ENCODE data around the gene POR. TPM values are rescaled to one million over a fixed set of nuclear protein-coding genes. Genes with fewer than 3 reads are reported as not detected.

Gene POR
- polyA plus RNA-seq, 3 donors: 71.6 to 74.1 (median 72.9) TPM

DNA sequence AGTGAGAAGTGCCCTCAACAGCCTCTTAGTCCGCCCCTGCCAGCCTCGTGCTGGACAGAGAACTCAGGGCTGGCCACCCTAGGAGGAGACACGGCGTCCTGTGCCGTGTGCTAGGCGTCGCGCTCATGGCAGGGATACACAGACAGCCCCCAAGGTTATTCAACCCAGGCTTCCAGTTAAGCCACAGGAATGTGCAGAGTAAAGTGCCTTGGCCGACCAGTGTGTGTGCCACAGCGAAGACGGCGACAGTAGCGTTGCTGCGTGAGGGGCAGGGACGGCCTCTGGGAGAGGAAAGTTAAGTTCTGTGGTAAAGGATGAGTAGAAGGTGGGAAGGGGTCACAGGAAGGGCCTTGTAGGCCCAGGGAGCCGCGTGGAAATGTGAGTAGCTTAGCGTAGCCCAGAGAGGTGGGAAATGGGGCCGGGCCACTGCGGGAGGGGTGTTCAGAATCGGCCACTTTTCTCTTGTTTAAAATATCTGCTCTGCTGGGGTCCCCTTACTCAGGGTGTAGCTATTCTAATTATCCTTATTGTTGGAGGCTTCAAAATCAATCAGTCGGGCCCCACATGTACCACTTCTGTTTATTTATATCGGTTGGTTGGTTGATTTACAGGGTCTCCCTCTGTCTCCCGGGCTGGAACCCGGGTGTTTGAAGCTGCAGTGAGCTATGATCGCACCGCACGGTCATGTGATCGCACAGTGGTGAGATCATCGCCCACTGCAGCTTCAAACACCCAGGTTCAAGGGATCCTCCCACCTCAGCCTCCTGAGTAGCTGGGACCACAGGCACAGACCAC is 54.9 kb downstream of the POR start:
- no peak for DNase-seq

DNA sequence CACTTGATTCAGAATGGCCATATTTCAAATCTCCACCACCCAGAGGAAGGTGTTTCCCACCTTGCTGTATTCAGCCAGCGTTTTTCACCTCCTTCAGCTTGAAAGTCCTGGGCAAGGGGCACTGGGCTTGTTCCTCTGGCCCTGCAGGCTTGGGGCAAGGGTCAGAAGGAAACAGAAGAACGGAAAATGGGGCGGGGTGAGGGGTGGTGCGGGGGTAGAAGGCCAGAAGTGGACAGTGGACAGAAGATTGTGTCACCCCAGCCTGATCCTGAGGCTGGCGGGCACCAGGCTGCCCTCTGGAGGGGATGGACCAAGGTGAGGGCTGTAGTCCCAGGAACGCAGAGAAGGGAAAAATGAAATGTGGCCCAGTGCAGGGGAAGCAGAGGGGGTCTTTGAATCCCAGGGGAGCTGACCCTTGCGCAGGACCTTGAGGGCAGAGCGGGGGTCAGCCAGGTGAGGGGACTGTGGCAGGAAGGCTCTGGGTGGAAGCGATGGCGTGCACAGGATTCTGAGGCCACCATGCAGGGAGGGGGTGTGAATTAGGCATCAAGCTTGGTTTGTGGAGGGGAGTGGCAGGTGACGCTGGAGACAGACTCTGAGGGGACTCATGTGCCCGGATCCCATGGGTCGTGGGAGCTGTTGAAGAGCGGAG is 56.5 kb downstream of the POR start:
- DNase-seq: no peak

DNA sequence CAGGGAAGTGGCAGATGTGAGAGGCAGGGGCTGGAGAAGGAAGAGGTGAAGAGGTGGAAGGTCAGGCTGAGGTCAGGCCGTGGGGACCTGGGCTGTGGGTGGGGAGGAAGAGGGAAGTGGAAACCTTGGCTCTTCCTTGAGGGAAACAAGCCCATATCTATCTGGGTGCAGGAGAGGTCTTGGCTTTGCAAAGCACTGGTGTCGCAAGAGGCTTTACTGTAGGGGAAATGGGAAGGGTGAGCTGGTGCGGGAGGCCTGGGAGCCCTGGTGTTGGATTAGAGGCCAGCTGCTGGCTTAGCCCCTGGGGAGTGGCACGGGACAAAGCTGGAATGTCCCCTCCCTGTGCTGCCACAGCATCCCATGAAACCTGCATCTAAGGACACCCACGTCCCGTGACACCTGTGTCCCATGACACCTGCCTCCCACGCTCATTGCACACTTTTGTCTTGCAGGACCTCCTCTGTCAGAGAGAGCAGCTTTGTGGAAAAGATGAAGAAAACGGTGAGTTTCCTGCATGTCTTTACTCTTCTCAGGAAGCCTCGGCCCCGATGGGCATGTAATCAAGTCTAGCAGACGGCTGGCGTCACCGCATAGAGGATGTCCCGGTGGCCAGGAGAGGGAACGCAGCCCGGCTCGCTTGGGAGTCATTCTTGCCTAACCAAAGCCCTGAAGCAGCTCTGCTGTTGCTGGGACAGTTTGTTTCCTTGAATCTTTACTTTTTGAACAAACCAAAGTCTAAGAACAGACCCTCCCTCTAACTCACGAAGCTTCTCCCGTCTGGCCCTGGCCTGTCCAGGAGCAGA is 57.2 kb downstream of the POR start:
- no peak for DNase-seq

DNA sequence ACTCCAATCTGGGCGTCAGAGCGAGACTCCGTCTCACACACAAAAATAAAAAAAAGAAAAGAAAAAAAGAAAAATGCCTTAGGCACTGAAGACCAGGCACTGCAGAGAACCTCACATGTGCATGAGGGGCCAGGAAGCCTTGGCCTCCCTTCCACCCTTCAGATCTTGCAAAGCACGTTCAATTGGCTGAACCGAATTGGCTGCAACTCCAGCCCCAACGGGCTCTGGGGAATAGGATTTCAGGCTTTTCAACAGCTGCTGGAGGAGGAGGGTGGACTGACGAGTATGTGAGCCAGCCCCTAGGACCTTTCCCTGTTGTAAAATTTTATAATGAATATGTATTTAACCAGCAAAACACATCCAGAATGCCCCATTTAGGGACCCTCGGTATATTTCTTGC is 62.8 kb downstream of the POR start:
- DNase-seq: no peak

DNA sequence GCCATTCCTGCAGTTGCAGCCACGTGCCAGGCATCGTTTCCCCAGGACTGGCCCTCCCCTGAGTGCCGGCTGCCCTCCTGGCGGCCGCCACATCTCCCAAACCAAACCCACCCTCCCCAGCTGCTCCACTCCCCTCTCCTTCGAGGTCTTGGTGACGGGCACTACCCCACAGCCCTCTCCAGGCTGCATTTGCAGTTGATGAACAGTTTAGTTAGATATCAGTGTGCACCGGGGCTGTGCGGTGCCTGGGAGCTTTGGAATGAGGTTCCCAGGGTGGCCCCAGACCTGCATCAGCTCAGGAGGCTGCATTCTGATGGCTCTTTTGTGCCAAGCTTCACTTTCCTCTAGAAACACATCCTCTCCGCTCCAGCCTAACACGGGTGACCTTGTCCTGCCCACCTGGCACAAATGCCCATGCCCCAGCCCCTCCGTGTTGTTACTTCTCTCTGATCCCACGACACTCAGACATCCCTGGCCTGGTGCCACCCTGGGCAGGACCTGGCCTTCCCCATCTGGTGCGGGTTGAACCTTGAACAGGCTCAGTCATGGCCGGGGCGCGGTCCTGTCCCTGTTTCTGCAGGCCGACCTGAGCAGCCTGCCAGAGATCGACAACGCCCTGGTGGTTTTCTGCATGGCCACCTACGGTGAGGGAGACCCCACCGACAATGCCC is 64.9 kb downstream of the POR start:
- DNase-seq: no peak

DNA sequence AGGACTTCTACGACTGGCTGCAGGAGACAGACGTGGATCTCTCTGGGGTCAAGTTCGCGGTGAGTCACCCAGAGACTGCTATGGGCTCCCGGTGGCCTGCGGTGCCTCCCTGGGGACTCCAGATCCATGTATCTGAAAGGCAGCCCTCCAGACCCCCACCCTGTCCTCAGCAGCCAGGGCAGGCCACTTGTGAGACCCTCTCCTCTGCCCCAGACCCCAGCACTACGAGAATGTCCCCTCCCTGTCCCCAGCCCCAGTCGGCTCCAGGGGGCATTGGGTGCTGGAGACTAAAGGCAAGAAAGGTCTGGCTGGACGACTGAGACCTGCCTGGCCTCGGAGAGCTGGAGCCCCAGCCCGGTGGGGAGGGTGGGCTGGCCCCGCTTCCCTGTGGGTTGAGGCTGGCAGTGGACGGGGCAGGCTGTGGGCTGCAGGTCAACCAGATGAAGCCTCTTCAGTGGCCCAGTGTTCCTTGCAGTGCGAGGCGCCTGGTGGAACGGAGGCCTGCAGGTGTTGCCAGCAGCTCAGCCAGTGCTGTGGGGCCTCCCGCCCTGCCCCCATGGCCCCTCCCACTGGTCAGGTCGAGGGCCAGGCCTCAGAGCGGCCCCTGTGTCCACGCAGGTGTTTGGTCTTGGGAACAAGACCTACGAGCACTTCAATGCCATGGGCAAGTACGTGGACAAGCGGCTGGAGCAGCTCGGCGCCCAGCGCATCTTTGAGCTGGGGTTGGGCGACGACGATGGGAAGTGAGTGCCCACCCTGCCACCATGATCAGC is 65.7 kb downstream of the POR start:
- DNase-seq: no peak

DNA sequence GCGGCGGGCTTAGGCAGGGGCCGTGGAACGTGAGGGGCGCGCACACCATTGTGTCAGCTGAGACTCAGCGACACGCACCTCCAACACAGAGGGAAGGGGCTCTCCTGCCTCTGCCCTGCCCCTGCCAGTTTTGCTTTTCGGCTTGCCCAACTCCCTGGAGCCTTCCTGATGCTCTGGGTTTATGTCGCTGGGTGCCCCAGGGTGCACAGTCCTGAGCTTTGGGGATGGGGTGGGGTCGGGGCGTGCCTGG is 66.2 kb downstream of the POR start:
- DNase-seq: no peak

DNA sequence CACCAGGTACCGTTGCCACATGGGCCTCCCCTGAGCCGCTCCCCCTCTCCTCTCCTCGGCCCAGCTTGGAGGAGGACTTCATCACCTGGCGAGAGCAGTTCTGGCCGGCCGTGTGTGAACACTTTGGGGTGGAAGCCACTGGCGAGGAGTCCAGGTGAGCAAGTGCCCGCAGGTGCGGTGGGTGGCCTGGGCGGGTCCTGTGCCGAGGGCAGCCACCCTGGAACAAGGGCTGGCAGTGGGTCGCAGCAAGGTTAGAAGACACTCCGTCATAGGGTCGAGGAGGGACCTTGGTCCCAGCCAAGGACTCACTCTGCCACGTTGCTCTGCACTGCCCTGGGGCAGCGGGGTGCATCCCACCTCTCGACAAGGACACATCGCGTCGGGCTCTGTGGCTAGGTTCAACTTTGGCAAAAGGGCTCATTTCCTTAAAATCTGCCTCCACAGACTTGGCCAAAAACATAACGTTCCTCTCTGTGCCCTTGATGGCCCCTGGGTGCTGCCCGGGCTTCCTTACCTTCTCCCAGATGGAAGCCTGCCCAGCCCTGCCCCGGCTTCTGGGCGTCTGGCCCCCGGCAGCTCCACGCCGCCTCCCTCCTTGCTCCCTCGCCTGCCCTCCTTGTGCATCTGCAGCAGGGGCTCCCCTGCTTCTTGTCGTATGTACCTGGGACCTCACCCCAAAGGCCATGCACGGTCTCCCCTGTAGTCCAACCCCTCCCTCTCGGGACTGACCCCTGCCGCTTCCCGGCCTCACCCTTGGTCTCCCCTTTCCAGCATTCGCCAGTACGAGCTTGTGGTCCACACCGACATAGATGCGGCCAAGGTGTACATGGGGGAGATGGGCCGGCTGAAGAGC is 66.7 kb downstream of the POR start:
- no peak for DNase-seq

DNA sequence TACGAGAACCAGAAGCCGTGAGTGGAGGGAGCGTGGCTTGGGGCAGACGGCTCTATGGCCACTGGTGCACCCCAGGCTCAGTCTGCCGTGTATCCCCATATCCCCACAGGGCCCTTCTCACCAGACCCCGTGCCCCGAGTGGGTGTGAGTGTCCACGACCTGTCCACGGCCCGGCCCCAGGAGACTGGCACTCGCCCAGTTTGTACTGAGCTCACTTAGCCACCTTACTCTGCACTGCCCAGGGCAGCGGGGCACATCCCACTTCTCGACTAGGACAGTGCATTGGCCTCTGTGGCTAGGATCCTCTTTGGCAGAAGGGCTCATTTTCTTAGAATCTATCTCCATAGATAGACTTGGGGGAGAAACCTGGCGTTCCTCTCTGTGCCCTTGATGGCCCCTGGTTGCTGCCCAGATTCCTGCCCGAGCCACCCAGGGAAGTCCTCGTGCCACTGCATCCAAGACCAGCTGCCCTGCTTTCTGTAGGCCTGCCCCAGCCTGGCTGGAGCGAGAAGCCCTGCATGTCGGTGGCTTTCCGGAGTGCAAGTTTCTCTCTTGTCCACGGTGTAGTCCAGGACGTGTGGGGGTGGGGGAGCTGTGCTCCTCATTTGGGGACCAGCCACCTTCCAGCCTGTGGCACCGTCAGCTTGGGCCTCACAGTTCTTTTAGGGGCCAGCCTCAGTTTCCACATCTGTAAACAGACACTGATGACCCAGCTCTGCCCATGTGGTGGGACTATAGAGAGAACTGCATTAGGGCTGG is 67.5 kb downstream of the POR start:
- no peak for DNase-seq

DNA sequence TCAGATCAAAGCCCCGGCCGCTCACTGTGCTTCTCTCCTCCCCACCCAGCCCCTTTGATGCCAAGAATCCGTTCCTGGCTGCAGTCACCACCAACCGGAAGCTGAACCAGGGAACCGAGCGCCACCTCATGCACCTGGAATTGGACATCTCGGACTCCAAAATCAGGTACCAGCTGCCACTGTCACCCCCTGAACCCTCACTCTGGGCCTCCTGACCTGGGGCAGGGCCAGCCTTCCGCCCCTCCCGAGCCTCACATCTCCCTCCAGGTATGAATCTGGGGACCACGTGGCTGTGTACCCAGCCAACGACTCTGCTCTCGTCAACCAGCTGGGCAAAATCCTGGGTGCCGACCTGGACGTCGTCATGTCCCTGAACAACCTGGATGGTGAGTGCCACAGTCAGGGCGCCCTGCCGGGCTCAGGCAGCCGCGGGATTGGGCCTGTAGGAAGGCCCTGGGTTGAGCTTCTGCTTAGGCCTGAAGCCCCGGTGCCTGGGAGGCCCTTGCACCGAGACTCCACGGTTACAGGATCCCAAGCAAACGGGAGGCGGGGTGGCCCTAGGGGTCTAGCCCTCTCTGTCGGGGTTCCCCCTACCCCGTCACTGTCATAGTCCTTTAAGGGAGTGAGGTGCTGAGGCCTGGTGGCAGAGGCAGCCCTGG is 68.6 kb downstream of the POR start:
- DNase-seq: no peak

DNA sequence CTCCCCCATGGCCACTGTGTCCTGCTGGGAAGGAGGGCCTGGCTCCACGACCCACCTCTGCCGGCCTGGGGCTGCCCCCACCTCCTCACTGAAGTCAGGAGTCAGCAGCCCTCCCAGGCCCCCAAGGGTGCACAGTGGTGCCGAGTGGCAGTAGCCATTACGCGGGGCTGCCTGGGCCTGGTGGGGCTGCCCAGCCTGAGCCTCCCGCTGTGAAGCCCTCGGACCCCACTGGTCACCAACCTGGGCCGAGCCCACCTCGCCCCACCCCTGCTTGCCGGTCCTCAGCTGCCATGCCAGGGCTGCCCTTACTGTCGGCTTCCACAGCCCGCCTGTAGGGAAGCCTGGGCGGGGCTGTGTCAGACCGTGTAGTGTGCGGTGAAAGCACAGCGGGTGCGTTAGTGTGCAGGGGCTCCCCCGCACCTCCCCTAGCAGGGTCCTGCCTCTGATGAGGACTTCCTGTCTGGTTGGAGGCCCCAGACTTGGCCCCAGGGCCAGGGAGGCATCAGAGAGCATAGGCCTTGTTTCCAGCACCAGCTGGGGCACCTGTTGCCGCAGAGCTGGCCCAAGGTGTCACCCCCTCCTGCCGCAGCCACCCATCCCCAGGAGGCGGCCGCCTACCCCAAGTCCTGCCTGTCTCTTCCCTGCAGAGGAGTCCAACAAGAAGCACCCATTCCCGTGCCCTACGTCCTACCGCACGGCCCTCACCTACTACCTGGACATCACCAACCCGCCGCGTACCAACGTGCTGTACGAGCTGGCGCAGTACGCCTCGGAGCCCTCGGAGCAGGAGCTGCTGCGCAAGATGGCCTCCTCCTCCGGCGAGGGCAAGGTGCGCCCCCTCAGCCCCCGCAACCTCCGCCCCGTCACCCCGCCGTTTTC is 69.4 kb downstream of the POR start:
- no peak for DNase-seq

DNA sequence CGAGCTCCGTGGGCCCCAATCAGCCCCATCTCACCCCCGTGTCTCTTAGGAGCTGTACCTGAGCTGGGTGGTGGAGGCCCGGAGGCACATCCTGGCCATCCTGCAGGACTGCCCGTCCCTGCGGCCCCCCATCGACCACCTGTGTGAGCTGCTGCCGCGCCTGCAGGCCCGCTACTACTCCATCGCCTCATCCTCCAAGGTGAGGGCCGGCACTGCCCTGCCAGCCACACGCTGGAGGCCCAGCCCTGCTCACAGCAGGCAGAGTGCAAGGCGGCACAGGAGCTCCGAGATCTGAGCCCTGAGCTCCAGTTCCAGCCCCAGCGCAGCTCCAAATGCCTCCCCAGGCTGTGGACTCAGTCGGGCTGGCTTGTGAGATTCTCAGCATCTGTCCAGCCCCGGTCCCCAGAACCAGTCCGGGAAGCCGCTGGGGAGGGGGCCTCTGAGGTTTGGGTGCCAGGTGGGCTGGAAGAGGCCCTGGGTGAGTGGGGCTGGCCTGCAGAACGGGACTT is 70.1 kb downstream of the POR start:
- DNase-seq: no peak

DNA sequence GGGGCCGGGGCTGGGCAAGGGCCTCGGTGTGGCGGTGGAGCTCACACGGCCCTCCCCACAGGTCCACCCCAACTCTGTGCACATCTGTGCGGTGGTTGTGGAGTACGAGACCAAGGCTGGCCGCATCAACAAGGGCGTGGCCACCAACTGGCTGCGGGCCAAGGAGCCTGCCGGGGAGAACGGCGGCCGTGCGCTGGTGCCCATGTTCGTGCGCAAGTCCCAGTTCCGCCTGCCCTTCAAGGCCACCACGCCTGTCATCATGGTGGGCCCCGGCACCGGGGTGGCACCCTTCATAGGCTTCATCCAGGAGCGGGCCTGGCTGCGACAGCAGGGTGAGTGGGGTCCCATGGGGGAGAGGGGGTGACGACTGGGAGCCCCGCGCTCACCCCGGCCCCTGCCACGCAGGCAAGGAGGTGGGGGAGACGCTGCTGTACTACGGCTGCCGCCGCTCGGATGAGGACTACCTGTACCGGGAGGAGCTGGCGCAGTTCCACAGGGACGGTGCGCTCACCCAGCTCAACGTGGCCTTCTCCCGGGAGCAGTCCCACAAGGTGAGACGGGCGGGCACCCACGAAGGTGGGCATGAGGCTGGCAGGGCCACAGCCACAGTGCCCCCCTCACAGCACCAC is 70.7 kb downstream of the POR start:
- DNase-seq: no peak

DNA sequence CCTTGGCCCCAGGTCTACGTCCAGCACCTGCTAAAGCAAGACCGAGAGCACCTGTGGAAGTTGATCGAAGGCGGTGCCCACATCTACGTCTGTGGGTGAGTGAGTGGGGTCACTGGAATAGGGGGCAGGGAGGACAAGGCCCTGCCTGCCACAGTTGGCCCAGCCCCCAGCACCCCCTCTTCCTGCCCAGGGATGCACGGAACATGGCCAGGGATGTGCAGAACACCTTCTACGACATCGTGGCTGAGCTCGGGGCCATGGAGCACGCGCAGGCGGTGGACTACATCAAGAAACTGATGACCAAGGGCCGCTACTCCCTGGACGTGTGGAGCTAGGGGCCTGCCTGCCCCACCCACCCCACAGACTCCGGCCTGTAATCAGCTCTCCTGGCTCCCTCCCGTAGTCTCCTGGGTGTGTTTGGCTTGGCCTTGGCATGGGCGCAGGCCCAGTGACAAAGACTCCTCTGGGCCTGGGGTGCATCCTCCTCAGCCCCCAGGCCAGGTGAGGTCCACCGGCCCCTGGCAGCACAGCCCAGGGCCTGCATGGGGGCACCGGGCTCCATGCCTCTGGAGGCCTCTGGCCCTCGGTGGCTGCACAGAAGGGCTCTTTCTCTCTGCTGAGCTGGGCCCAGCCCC is 71.3 kb downstream of the POR start:
- no peak for DNase-seq

DNA sequence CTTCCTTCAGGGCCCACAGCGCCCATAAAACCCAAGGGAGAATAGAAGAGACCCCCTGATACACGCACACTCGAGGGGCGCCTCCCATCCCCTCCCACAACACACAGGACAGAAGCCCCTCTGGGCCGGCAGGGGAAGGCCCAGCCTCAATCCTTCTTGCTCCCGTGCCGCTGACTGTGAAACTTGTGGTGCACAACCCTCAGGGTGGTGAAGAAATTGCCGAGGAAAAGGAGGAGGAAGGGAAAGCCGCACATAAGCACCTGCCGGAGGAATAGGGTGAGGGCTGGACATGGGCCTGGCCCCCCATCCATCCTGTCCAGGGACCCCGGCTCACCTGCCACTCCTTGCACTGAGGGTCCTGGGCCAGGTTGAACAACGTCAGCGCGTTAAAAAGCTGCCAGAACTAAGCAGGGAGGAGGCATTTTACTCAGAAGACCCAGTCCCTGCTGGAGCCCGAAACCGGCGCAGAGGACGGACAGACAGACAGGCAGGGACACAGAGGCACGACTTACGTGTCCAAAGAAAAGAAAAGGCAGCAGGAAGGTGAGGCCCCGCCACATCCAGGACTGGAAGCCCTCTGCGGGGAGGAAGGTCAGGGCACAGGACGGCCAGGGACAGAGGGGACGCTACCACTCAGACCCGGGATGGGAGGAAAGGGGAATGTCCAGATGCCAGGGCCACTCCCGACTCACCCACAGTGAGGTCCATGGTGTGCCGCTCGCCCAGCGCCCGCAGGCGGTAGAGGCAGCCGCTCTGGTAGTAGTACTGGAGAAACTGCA is 72.3 kb downstream of the POR start:
- DNase-seq: no peak

DNA sequence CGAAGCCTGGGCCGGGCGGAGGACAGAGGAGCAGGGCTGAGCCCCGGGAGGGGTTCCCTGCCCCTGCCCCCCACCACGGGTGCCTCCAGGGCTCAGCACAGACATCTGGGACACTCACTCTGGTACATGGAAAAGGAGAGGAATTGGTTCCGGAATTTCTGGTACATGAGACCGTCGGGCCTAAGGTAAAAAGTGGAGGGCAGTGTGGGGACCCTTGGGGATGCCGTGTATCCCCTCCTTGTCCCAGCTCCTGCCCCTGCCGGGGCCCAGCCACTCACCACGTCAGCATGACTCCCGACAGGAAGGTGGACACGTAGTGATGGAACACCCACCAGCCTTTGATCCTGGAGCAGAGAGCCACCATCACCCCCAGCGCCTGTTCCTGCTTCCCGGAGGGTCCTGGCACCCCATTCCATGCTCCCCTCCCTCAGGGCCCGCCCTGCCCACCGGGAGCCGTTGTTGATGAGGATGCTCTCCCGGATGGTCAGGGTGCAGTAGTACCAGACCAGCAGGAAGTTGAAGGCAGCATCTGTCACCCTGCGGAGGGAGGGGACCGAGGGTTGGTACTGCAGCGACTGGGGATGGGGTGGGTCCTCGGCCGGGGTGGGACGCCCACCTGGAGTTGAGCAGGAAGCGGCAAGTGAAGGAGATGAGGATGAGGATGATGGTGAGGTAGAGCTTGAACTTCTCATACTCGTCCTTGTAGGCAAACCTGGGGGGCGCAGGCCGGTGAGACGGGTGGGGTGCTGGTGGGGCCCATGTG is 73.0 kb downstream of the POR start:
- no peak for DNase-seq

Data from renal pelvis (tissue), 4 donors.